Lung (tissue), 12 donors: ENCODE measurements around the gene SPSB1. TPM values are rescaled to one million over a fixed set of nuclear protein-coding genes. Genes with fewer than 3 reads are reported as not detected.

Source experiments
- ATAC-seq: fragments of 200-7000 bp; cut with Tn5 transposase; one replicate; pipeline ENCODE4 v1.9.1; 2020; ENCODE audit warnings: moderate number of reproducible peaks; ENCODE audit not compliant: insufficient read depth, low FRiP score
- DNase-seq, 3 donors: peaks; one replicate each; pipeline ENCODE4 v3.0.0-alpha.2; 2013 to 2017
- H3K27ac ChIP-seq, 2 donors: one replicate each; pipeline ENCODE4 v1.5.1; 2013; ENCODE audit warnings: mild to moderate bottlenecking in 2 of 2, moderate library complexity in 2 of 2, control low read depth in 1 of 2, inconsistent platforms in 1 of 2, low read depth in 1 of 2, low read length in 1 of 2
- H3K27me3 ChIP-seq, 3 donors: one replicate each; pipeline ENCODE4 v1.5.1; 2013; ENCODE audit warnings: low read length in 2 of 3; ENCODE audit not compliant: control insufficient read depth in 3 of 3, insufficient read depth in 3 of 3
- H3K36me3 ChIP-seq, 4 donors: one replicate each; pipeline ENCODE4 v1.5.1; 2013; ENCODE audit warnings: low read length in 4 of 4, mild to moderate bottlenecking in 1 of 4, moderate library complexity in 1 of 4; ENCODE audit not compliant: control insufficient read depth in 4 of 4, insufficient read depth in 4 of 4
- H3K4me1 ChIP-seq, 5 donors: one replicate each; pipeline ENCODE4 v1.5.1; 2013; ENCODE audit warnings: low read length in 5 of 5, mild to moderate bottlenecking in 2 of 5, moderate library complexity in 1 of 5; ENCODE audit not compliant: control insufficient read depth in 5 of 5, insufficient read depth in 5 of 5
- H3K4me3 ChIP-seq: one replicate; pipeline ENCODE4 v1.5.1; 2013; ENCODE audit warnings: mild to moderate bottlenecking, control low read depth, moderate library complexity
- H3K9ac ChIP-seq, 2 donors: one replicate each; pipeline ENCODE4 v1.5.1; 2013; ENCODE audit warnings: low read length in 2 of 2, control low read depth in 1 of 2; ENCODE audit not compliant: insufficient read depth in 1 of 2
- H3K9me3 ChIP-seq, 4 donors: one replicate each; pipeline ENCODE4 v1.5.1; 2013; ENCODE audit warnings: low read length in 3 of 4, mild to moderate bottlenecking in 1 of 4, moderate library complexity in 1 of 4; ENCODE audit not compliant: control insufficient read depth in 4 of 4, insufficient read depth in 3 of 4
- CTCF ChIP-seq: IDR thresholded peaks from 2 replicates; pipeline ENCODE4 v1.5.1; 2012; ENCODE audit warnings: mild to moderate bottlenecking; ENCODE audit errors: control extremely low read depth, extremely low read depth
- WGBS, 2 donors: extraction: QIAGEN DNeasy Blood & Tissue Kit; methylation state at CpG; one replicate each; pipeline ENCODE4 v1.1.7; 2013; 5-methylcytosine and 5-hydroxymethylcytosine counted together
- polyA plus RNA-seq, 2 donors: library from polyadenylated mRNA; stranded (reverse); fragments of 200-250 nt; gene quantifications; one replicate each; pipeline ENCODE4 v1.2.1, GENCODE V29; 2013
- total RNA-seq, 2 donors: library from RNA; depleted of rRNA in 1 of 2; stranded (reverse); fragments of >200 nt in 1 of 2; gene quantifications; one replicate each; pipeline ENCODE4 v1.2.1, GENCODE V29; 2014 to 2021
- donor health status: control.
- donor health status: control.
- donor health status: Bipolar disorder and iron deficiency.
- donor health status: healthy.
- donor health status: DM: yes; HTN: yes; CAD: no.

Gene SPSB1
- total and polyA plus RNA-seq, 4 donors = 9.5 to 25.9 (median 21.6) TPM

- no peak overlapping the region for H3K9ac ChIP-seq
- no peak overlapping the region for H3K27ac ChIP-seq
- H3K4me1 ChIP-seq = peaks cover 0 to 11% (median 0%) of the 10 kb centered on the region in 5 donors
- no peaks in the 10 kb centered on the region for H3K9me3 ChIP-seq
- 87 to 90% methylated on average over 18 of the region's 18 CpGs for WGBS, 2 donors
- ATAC-seq = no peak
- no peaks in the 10 kb centered on the region for H3K27me3 ChIP-seq
- DNase-seq = no peak
- H3K4me3 ChIP-seq = no peak overlapping the region
- no peak for TF ChIP-seq CTCF
- peaks cover 0 to 4% (median 0%) of the 10 kb centered on the region in 4 donors for H3K36me3 ChIP-seq
Measured at GRCh38 chr1:9312168-9312720, 19.6 kb downstream of the SPSB1 start.

GRCh38 chr1:9313576-9313975 lies 20.9 kb downstream of the SPSB1 start:
- ATAC-seq (no peak), DNase-seq (no peak)
- WGBS, 2 donors = 92 to 94% methylated on average over 11 of the region's 11 CpGs
- no peak for TF ChIP-seq CTCF
- peaks cover 0 to 15% (median 2%) of the 10 kb centered on the region in 5 donors for H3K4me1 ChIP-seq
- no peak overlapping the region for H3K4me3 ChIP-seq
- H3K9me3 ChIP-seq = no peaks in the 10 kb centered on the region
- peaks cover 0 to 4% (median 0%) of the 10 kb centered on the region in 4 donors for H3K36me3 ChIP-seq
- H3K27ac ChIP-seq = no peak overlapping the region
- H3K27me3 ChIP-seq = no peaks in the 10 kb centered on the region
- no peak overlapping the region for H3K9ac ChIP-seq

GRCh38 chr1:9314111-9314510 lies 21.4 kb downstream of the SPSB1 start:
- TF ChIP-seq CTCF = no peak
- no peak for ATAC-seq
- peaks cover 0 to 15% (median 2%) of the 10 kb centered on the region in 5 donors for H3K4me1 ChIP-seq

More at GRCh38 chr1:9314111-9314510, 21.4 kb downstream of the SPSB1 start:
- H3K36me3 ChIP-seq = peaks cover 0 to 2% (median 0%) of the 10 kb centered on the region in 4 donors
- H3K9me3 ChIP-seq = no peaks in the 10 kb centered on the region
- no peak overlapping the region for H3K4me3 ChIP-seq
- no peak for DNase-seq
- H3K9ac ChIP-seq = no peak overlapping the region
- WGBS, 2 donors = 80% methylated on average over 8 of the region's 8 CpGs
- no peak overlapping the region for H3K27ac ChIP-seq
- no peaks in the 10 kb centered on the region for H3K27me3 ChIP-seq
